ENCODE measurements around the gene CRACR2B.

DNA sequence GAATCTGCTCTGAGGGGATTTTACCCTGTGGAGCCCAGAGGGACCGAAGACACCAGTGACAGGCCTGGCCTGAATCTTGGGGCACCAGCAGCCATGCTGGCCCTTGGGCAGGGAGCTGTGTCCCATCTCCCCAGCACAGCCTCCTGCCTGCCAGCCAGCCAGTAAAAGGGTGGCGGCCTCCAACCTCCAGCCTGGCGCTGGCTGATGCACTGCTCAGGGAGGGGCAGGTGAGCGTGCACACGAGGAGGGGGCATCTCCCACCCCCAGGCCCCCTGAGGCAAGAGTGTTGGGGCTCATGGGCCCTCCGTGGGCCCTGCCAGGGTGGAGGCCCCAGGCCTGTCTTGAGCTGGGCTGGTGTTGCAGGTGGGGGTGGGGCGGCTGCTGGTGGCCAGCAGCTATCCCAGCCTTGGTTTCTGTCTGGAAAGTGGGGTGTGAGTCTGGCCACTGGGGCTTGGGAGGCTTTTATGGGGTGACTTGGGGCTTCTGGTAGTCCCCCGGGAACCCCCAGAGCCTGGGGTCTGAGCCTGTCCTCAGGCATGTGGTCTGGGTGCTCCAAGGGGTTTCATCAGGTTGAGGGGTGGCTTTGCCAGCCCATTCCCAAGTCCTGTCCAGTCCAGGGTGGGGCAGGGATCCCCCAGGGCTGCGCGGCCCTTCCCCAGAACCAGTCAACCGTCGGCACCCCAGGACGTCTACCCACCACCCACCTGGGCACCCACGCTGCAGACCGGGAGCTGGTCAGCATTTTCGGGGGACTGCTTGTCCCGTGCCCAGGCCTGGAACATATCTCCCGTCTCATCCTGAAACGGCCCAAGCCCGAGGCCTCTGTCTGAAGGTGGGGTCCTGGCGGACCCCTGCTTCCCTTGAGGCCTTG is 32.8 kb downstream of the CRACR2B start:
- TF ChIP-seq GATA2 (IDR thresholded peaks at IDR 0.05; ENCODE audit: low read depth, low read length) (no peak), GATA3 (IDR thresholded peaks at IDR 0.05; ENCODE audit: low read depth, low read length) (no peak)
